HepG2 (cell line): ENCODE measurements around the gene UAP1L1. TPM values are rescaled to one million over a fixed set of nuclear protein-coding genes. Genes with fewer than 3 reads are reported as not detected.

ENCODE experiments used
- AGO2 ChIP-seq: fragments of 200-400 bp; formaldehyde crosslinking; optimal IDR thresholded peaks from 2 replicates; pipeline ENCODE3; 2017; ENCODE audit warnings: mild to moderate bottlenecking, low read depth, low read length, moderate library complexity
- ATF7-NPFF ChIP-seq: sonication (generic); formaldehyde crosslinking; IDR thresholded peaks from 2 replicates; pipeline ENCODE4 v1.8.1; 2023; ENCODE audit warnings: mild to moderate bottlenecking, low read depth, missing genetic modification reagents, moderate library complexity
- CSRNP2 ChIP-seq: sonication (generic); formaldehyde crosslinking; conservative IDR thresholded peaks from 2 replicates; pipeline ENCODE4 v1.8.0; 2022; ENCODE audit warnings: low read depth, missing genetic modification reagents
- EP300 ChIP-seq, 3 experiments: sonication (generic) in 1 of 3; formaldehyde crosslinking in 1 of 3; IDR thresholded peaks; 2 replicates each; pipeline versions ENCODE4 v1.5.1 to v1.6.1; 2011 to 2020; ENCODE audit warnings: low read depth in 2 of 3, low read length in 2 of 3, borderline replicate concordance in 1 of 3, improper control_type of control experiment in 1 of 3, mild to moderate bottlenecking in 1 of 3, missing genetic modification reagents in 1 of 3, moderate library complexity in 1 of 3
- GZF1 ChIP-seq: sonication (generic); formaldehyde crosslinking; IDR thresholded peaks from 2 replicates; pipeline ENCODE4 v1.5.1; 2020; ENCODE audit warnings: mild to moderate bottlenecking, missing genetic modification reagents
- HMG20B ChIP-seq: conservative IDR thresholded peaks from 2 replicates; pipeline ENCODE4 v1.6.1; 2016; ENCODE audit warnings: missing genetic modification reagents, missing compliant biosample characterization
- HNF1B ChIP-seq: sonication (generic); formaldehyde crosslinking; IDR thresholded peaks from 2 replicates; pipeline ENCODE4 v1.5.1; 2020; ENCODE audit warnings: mild to moderate bottlenecking, moderate library complexity, missing genetic modification reagents
- HNRNPUL1 ChIP-seq: fragments of 200-400 bp; formaldehyde crosslinking; IDR thresholded peaks from 2 replicates; pipeline ENCODE4 v1.6.1; 2017; ENCODE audit warnings: low read depth, mild to moderate bottlenecking, low read length, moderate library complexity
- JDP2 ChIP-seq: sonication (generic); formaldehyde crosslinking; IDR thresholded peaks from 2 replicates; pipeline ENCODE4 v1.8.1; 2022; ENCODE audit warnings: missing genetic modification reagents, borderline replicate concordance
- JUN ChIP-seq: sonication (generic); formaldehyde crosslinking; IDR thresholded peaks from 2 replicates; pipeline ENCODE4 v1.4.0; 2020; ENCODE audit warnings: mild to moderate bottlenecking, missing genetic modification reagents
- MAFG ChIP-seq: sonication (generic); formaldehyde crosslinking; IDR thresholded peaks from 2 replicates; pipeline ENCODE4 v1.5.1; 2020; ENCODE audit warnings: mild to moderate bottlenecking, missing genetic modification reagents
- MAZ ChIP-seq, 2 experiments: sonication (generic) in 1 of 2; formaldehyde crosslinking in 1 of 2; IDR thresholded peaks; 2 replicates each; pipeline versions ENCODE4 v1.5.0 to v1.6.1; 2012 to 2020; ENCODE audit warnings: low read depth in 2 of 2, mild to moderate bottlenecking in 2 of 2, borderline replicate concordance in 1 of 2, improper control_type of control experiment in 1 of 2, low read length in 1 of 2, missing genetic modification reagents in 1 of 2, moderate library complexity in 1 of 2
- MBNL3 ChIP-seq: fragments of 250-450 bp; sonication (Bioruptor Pico); conservative IDR thresholded peaks from 2 replicates; pipeline ENCODE4 v1.8.0; 2022; ENCODE audit warnings: mild to moderate bottlenecking, inconsistent platforms
- MXD3 ChIP-seq: IDR thresholded peaks from 2 replicates; pipeline ENCODE4 v1.6.1; 2016; ENCODE audit warnings: mild to moderate bottlenecking, missing biosample characterization, missing genetic modification reagents
- NR2F1 ChIP-seq, 2 experiments: fragments of 450-650 bp in 1 of 2; formaldehyde crosslinking in 1 of 2; IDR thresholded peaks; 2 replicates each; pipeline versions ENCODE4 v1.5.0 to v1.6.1; 2016 to 2020; ENCODE audit warnings: mild to moderate bottlenecking in 1 of 2, missing compliant biosample characterization in 1 of 2, missing genetic modification reagents in 1 of 2, moderate library complexity in 1 of 2
- NRL ChIP-seq: sonication (generic); formaldehyde crosslinking; IDR thresholded peaks from 2 replicates; pipeline ENCODE4 v1.5.0; 2020; ENCODE audit warnings: missing genetic modification reagents, mild to moderate bottlenecking, moderate library complexity, borderline replicate concordance
- POLR2AphosphoS2 ChIP-seq: IDR thresholded peaks from 2 replicates; pipeline ENCODE4 v1.6.1; 2011; ENCODE audit warnings: low read depth, low read length, improper control_type of control experiment
- SP2 ChIP-seq: sonication (generic); formaldehyde crosslinking; IDR thresholded peaks from 2 replicates; pipeline ENCODE4 v1.5.1; 2020; ENCODE audit warnings: mild to moderate bottlenecking, missing genetic modification reagents
- XRCC5 ChIP-seq: fragments of 200-400 bp; formaldehyde crosslinking; optimal IDR thresholded peaks from 2 replicates; pipeline ENCODE3; 2017; ENCODE audit warnings: mild to moderate bottlenecking, low read length
- ZFP1 ChIP-seq: IDR thresholded peaks from 2 replicates; pipeline ENCODE4 v1.6.1; 2016
- ZFP90 ChIP-seq: sonication (generic); formaldehyde crosslinking; IDR thresholded peaks from 2 replicates; pipeline ENCODE4 v1.8.0; 2022; ENCODE audit warnings: missing genetic modification reagents, mild to moderate bottlenecking, inconsistent platforms, borderline replicate concordance
- ZNF24 ChIP-seq: fragments of 450-650 bp; IDR thresholded peaks from 2 replicates; pipeline ENCODE4 v1.6.1; 2017; ENCODE audit warnings: antibody characterized with exemption, mild to moderate bottlenecking
- ZNF430 ChIP-seq: sonication (generic); formaldehyde crosslinking; IDR thresholded peaks from 2 replicates; pipeline ENCODE4 v1.9.0; 2021; ENCODE audit warnings: mild to moderate bottlenecking, missing genetic modification reagents
- ZNF496 ChIP-seq: sonication (generic); formaldehyde crosslinking; IDR thresholded peaks from 2 replicates; pipeline ENCODE4 v1.8.1; 2023; ENCODE audit warnings: mild to moderate bottlenecking, moderate library complexity, missing genetic modification reagents; ENCODE audit not compliant: insufficient replicate concordance
- ZNF569 ChIP-seq: sonication (generic); formaldehyde crosslinking; IDR thresholded peaks from 2 replicates; pipeline ENCODE4 v1.5.0; 2020; ENCODE audit warnings: mild to moderate bottlenecking, missing genetic modification reagents, moderate library complexity, borderline replicate concordance
- ZNF839 ChIP-seq: sonication (generic); formaldehyde crosslinking; IDR thresholded peaks from 2 replicates; pipeline ENCODE4 v1.4.0; 2020; ENCODE audit warnings: missing genetic modification reagents, mild to moderate bottlenecking, borderline replicate concordance
- ZSCAN29 ChIP-seq: sonication (generic); formaldehyde crosslinking; conservative IDR thresholded peaks from 2 replicates; pipeline ENCODE4 v1.4.0; 2020; ENCODE audit warnings: mild to moderate bottlenecking, missing genetic modification reagents
- polyA plus RNA-seq, 8 experiments: library from polyadenylated mRNA; depleted of rRNA in 3 of 8; stranded (reverse) in 7 of 8; unstranded in 1 of 8; fragments of >200 nt; fragmentation: Illumina TruSeq in 4 of 8; extraction: Trizol in 4 of 8; gene quantifications; 2 replicates each; pipeline versions ENCODE4 v1.2.1 to v1.2.3, GENCODE V29; 2011 to 2016; ENCODE audit warnings: low read depth in 4 of 8, missing spikeins in 1 of 8, mixed read lengths in 1 of 8; ENCODE audit not compliant: insufficient read depth in 1 of 8
- total RNA-seq, 5 experiments: library from RNA; depleted of rRNA; stranded (reverse); fragments of >200 nt; fragmentation: Illumina TruSeq; extraction: Trizol; gene quantifications; 2 replicates each; pipeline ENCODE4 v1.2.3, GENCODE V29; 2016; ENCODE audit warnings: low read depth in 1 of 5

UAP1L1 gene
- total and polyA plus RNA-seq, 2 of the 13 experiments (the other 11 are each of a cell fraction or from before 2014, with no cell fraction given): 5.4 to 6.4 TPM

GRCh38 chr9:137085920-137086530 lies 8.7 kb downstream of the UAP1L1 start (continued):
- TF ChIP-seq MXD3: no peak
- TF ChIP-seq MBNL3 (CRISPR knock-in tag): no peak
- no peak for TF ChIP-seq ZNF496 (CRISPR knock-in tag)
- no peak for TF ChIP-seq JUN (CRISPR knock-in tag)
- peak; percentile 45; the same call in 1 of the 2 replicates for TF ChIP-seq SP2 (CRISPR knock-in tag)
- no peak for TF ChIP-seq NRL (CRISPR knock-in tag)
- TF ChIP-seq JDP2 (CRISPR knock-in tag): no peak
- TF ChIP-seq XRCC5: peak; percentile 7
- no peak for TF ChIP-seq ZSCAN29 (CRISPR knock-in tag)
- peak; percentile 62; the same call in 1 of the 2 replicates for TF ChIP-seq ZNF430 (CRISPR knock-in tag)
- no peak for TF ChIP-seq MAZ (IDR thresholded peaks at IDR 0.05; ENCODE audit: borderline replicate concordance, low read depth, low read length)
- no peak for TF ChIP-seq MAZ (CRISPR knock-in tag; IDR thresholded peaks at IDR 0.05; ENCODE audit: low read depth)
- TF ChIP-seq ZFP1 (CRISPR knock-in tag): no peak
- no peak for TF ChIP-seq HMG20B
- no peak for TF ChIP-seq POLR2AphosphoS2
- no peak for TF ChIP-seq EP300 (IDR thresholded peaks at IDR 0.05; ENCODE audit: low read depth in 2 of 2, low read length in 2 of 2)
- no peak for TF ChIP-seq EP300 (CRISPR knock-in tag; IDR thresholded peaks at IDR 0.05; ENCODE audit: borderline replicate concordance)
- no peak for TF ChIP-seq HNRNPUL1
- 0 out of 2 replicates have a peak, but pooled peaks have one; percentile 37 for TF ChIP-seq GZF1 (CRISPR knock-in tag)
- TF ChIP-seq ZNF24: no peak
- peak; percentile 95 for TF ChIP-seq AGO2
- TF ChIP-seq ZNF569 (CRISPR knock-in tag): no peak
- TF ChIP-seq ATF7-NPFF (CRISPR knock-in tag): 0 out of 2 replicates have a peak, but pooled peaks have one; percentile 39
- TF ChIP-seq NR2F1 (CRISPR knock-in tag; IDR thresholded peaks at IDR 0.05): no peak
- peak; percentile 23; the same call in 1 of the 2 replicates for TF ChIP-seq HNF1B (CRISPR knock-in tag)
- no peak for TF ChIP-seq ZNF839 (CRISPR knock-in tag)
- TF ChIP-seq ZFP90: no peak
- TF ChIP-seq MAFG (CRISPR knock-in tag): no peak
- no peak for TF ChIP-seq CSRNP2 (CRISPR knock-in tag)
